H7 (cell line): Measurements from ENCODE around the gene PEAR1. TPM values are rescaled to one million over a fixed set of nuclear protein-coding genes. Genes with fewer than 3 reads are reported as not detected.

Experiments
- DNase-seq: peaks from one replicate; pipeline ENCODE4 v3.0.0; 2012
- H3K27me3 ChIP-seq: 2 replicates; pipeline ENCODE4 v1.6.0; 2011; ENCODE audit warnings: mild to moderate bottlenecking, low read length; ENCODE audit not compliant: control insufficient read depth, insufficient read depth
- H3K36me3 ChIP-seq: replicated peaks from 2 replicates; pipeline ENCODE4 v1.5.1; 2011; ENCODE audit warnings: low read length; ENCODE audit not compliant: control insufficient read depth, insufficient read depth
- H3K4me3 ChIP-seq: 2 replicates; pipeline ENCODE4 v1.5.1; 2011; ENCODE audit warnings: low read depth, mild to moderate bottlenecking, control low read depth, low read length, moderate library complexity; ENCODE audit not compliant: insufficient read depth
- total RNA-seq: library from RNA; depleted of rRNA; stranded (reverse); fragments of >200 nt; shearing (Covaris generic); gene quantifications from 2 replicates; pipeline ENCODE4 v1.2.3, GENCODE V29; 2014

The PEAR1 gene
- total RNA-seq, 1 experiment from 2014 or later, result 1.2 TPM

DNA sequence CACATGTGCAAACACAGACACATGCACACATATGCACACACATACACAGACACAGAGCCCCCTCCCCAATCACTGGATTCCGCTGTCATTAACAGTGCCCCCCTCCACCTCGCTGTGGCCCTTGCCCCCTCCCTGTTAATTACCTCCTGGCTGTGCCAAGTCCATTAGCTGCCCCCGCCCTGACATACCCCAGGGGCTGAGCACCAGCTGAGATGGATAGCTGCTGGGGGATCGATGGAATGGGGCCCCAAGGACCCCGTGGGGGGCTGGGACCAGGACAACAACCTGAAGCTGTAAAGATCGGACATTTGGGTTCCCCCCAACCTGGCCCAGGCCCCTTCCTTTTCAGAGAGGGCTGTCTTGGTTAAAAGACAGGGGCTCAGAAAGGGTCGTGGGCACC lies 9.6 kb upstream of the PEAR1 start:
- no peak for DNase-seq
- H3K4me3 ChIP-seq, result no peak overlapping the region
- no peaks in the 10 kb centered on the region for H3K36me3 ChIP-seq
- H3K27me3 ChIP-seq, result peaks cover 24% of the 10 kb centered on the region

DNA sequence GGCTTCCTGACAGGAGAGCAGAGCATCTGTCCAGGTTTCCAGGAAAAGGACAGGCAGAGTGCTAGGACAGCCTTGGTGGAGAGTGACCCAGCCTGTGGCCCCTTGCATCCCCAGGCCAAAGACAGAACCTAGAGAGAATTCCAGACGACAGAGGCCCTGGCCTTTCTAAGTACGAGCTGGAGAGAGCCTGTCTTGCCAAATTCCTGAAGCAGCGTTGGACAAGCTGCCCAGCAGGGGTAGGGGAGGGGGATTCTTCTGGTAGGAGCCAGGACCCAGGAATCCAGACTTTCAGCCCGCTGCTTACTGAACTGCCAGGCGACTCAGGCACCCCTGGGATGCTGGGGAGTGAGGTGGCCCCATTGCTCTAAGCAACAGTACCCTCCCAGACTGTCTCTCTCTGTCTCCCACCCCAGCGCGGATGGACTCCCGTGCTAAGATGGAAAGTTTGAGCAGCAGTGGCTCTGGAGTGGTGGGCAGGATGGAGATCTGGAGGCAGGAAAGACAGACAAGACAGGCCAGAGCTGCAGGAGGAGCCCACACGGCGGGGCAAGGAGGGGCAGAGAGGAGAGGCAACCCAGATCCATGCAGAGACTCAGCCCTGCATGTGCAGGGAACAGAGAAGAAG lies 8.8 kb upstream of the PEAR1 start:
- Histone ChIP-seq H3K27me3 (peaks cover 24% of the 10 kb centered on the region), H3K36me3 (no peaks in the 10 kb centered on the region), H3K4me3 (no peak overlapping the region)
- DNase-seq, result no peak

DNA sequence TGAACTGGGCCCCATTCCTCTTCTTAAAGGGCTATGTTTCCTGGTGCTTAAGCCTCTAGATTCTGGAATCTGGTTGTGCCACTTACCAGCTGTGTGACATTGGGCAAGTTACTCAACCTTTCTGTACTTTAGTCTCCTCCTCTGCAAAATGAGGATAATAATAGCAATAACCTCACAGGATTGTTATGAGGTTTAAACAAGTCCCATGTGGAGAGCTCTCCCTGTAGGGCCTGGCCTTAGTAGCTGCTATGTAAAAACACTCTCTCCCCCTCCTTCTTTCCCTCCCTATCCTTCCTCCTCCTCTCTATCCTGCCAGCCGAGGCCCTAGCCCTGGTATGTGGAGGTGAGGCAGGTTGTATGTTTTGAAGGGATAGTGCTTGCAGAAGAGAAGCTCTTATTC lies 8.2 kb upstream of the PEAR1 start:
- Histone ChIP-seq H3K4me3 (no peak overlapping the region), H3K36me3 (no peaks in the 10 kb centered on the region), H3K27me3 (peaks cover 24% of the 10 kb centered on the region)
- no peak for DNase-seq

GRCh38 chr1:156885880-156886355 lies 7.6 kb upstream of the PEAR1 start:
- no peak overlapping the region for H3K4me3 ChIP-seq

DNA sequence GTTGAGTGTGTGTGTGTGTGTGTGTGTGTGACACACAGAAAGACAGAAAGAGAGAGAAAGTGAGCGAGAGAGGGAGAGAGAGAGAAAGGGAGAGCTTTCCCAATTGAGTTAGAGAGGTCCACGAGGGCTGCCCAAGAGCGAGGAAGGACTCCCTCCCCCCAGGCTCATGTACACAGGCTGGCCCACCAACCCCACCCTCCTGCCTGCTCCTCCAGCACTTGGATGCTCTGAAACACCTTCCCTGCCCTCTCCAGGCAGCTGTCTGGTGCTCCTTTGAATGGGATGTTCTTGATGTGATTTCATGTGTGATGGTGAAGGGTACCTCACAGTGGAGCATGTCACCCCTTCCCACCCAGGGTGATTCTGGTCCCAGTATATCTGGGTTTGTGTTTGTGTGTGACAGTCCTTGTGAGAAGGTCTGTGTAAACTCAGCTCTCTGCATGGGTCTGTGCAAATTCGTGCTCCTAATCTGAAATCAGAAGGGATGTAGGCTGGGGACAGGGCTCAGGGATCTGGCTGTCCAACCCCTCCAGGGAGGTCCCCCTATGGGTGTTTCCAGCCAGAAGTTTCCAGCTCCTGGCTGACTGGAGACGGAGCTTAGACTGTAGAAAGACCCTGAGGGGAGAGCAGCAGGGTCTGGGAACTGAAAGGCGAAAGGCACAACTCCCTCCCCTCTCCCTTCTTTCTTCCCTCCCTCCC lies 6.8 kb upstream of the PEAR1 start:
- H3K27me3 ChIP-seq, result peaks cover 31% of the 10 kb centered on the region
- no peak overlapping the region for H3K4me3 ChIP-seq
- peak; percentile 62 for DNase-seq

More at GRCh38 chr1:156885880-156886355, 7.6 kb upstream of the PEAR1 start:
- no peak for DNase-seq
- peaks cover 24% of the 10 kb centered on the region for H3K27me3 ChIP-seq
- H3K36me3 ChIP-seq, result no peaks in the 10 kb centered on the region

DNA sequence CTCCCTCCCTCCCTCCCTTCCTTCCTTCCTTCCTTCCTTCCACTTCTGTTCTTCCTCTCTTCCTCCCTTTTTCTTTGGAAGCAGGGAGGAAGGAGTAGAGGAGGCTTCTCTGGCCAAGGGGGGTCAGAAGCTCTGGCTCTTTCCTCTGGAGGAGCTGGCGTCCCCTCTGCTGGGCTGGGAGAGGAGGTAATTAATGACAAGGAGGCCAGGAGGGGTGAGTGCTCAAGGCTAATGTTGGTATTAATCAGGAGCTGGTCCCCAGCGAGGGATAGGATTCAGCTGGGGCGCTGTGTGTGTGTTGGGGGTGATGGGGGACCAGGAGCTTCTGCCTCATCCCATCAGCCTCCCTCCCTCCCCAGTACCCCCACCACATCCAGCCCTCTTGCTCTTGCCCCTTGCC lies 6.2 kb upstream of the PEAR1 start:
- no peaks in the 10 kb centered on the region for H3K36me3 ChIP-seq
- peak overlapping the region; percentile 4; the same call in 1 of the 2 replicates for H3K4me3 ChIP-seq
- peaks cover 35% of the 10 kb centered on the region for H3K27me3 ChIP-seq
- peak; percentile 68 for DNase-seq

More for the DNA sequence above, 6.8 kb upstream of the PEAR1 start:
- no peaks in the 10 kb centered on the region for H3K36me3 ChIP-seq

DNA sequence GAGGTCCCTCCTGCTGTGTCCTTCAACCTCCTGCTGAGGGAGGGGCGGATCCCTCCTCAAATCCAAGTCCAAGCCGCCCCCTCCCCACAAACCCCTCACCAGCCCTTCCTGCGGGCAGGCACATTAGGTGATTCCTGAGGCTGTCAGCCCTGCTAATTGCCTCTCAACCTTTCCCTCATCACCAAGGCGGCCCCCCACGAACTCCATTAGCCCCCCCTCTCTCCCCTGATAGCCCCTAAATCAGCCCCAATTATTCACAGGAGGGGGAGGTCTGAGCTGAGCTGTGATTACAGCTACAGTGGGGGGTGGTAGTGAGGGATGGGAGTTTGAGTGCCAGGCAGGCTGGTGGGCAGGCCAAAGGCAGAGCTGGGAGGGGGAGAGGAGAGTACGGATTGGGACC lies 5.8 kb upstream of the PEAR1 start:
- H3K27me3 ChIP-seq, result peaks cover 39% of the 10 kb centered on the region
- DNase-seq, result no peak
- H3K36me3 ChIP-seq, result no peaks in the 10 kb centered on the region
- no peak overlapping the region for H3K4me3 ChIP-seq

DNA sequence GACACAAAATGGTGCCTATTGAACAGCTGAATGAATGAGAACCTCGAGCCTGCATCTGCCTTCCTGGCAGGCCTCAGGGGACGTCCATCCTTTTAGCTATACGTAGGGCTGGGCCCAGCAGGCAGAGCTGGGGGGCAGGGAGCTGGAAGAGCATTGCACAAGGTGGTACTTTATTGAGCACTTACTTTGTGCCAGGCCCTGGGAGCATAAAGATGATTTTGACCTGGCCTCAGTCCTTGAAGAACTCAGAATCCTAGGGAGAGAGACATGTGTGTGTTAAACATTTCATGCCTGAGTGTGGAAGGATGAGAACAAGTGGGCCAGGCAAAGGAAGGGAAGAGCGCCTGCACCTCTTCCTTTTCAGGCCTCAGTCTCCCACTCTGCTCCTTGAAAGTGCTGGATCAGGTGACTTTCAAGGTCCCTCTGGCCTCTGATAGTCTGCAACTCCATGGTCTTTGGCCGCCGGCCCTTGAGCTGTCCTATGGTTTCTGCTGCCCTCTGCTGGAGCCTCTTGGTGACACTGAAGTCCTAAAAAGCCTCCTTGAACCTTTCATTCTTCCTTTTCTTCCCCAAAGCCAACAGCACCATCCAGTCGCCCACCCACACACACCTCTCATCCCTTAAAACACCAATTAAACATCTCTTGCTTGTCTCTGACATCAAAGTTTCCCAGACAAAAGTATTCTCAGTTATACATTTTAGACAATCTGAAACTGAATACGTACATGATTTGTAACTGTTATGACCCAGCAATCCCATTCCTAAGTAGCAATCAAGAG lies 3.5 kb upstream of the PEAR1 start:
- peaks cover 50% of the 10 kb centered on the region for H3K27me3 ChIP-seq
- peak; percentile 91 for DNase-seq
- H3K36me3 ChIP-seq, result no peaks in the 10 kb centered on the region
- H3K4me3 ChIP-seq, result no peak overlapping the region

GRCh38 chr1:156892190-156893047 lies 1.1 kb upstream of the PEAR1 start:
- Histone ChIP-seq H3K36me3 (no peaks in the 10 kb centered on the region), H3K27me3 (peaks cover 39% of the 10 kb centered on the region), H3K4me3 (peak overlapping the region; percentile 46)
- peak; percentile 97 for DNase-seq

GRCh38 chr1:156894001-156894400 lies 483 bp downstream of the PEAR1 start:
- DNase-seq, result no peak
- Histone ChIP-seq H3K27me3 (peaks cover 36% of the 10 kb centered on the region), H3K4me3 (peak overlapping the region; percentile 46)

DNA sequence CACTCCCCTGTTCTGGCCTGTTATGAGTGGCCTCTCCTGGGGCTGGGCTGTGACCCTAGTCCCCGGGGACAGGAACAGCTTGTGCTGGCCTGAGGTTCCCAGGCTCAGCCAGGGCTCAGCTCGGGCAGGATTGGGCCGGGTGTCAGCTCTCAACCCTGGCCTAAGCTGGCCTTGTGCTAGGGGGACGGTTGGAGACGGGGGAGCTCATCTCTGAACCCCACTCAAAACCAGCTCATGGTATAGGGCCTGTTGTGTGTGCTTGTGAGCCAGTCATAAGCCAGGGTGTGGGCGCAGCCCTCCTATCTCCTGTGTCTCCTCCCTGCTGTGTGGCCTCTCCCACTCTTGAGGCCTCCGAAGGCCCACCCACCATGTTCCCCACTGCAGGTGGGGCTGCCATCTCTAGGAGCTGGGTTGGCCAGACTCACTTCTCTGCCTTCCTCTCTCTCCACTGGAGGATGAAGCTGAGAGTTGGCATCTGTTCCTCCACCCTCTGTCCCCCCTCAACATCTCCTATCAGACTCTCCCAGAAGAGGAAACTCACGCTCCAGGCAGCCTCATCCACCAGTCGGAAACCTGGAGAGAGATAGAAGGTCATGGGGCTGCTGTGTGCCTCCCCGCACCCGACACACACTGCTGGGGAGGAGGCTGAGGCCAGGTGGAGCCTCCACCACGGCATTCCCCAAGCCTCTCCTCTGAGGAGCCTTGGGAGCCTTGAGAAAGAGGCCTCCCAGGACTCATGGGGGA lies 1.4 kb downstream of the PEAR1 start:
- Histone ChIP-seq H3K27me3 (peaks cover 36% of the 10 kb centered on the region), H3K36me3 (no peaks in the 10 kb centered on the region), H3K4me3 (no peak overlapping the region)
- no peak for DNase-seq

More at GRCh38 chr1:156894001-156894400, 483 bp downstream of the PEAR1 start:
- H3K36me3 ChIP-seq, result no peaks in the 10 kb centered on the region

DNA sequence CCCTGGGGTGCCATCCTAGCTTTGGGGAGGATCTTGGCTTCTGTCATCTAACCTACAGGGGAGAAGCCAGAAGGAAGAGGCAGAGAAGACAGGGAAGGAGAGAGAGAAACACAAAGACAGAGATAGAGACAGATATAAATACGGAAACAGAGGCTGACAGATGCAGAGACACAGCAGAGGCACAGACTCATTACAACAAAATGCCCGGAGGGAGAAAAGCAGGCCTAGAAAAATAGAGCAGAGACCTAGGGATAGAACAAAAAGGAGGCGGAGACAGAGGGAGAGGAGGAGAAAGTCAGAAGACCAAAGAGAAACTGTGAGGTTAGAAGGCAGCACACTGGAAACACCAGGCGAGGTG lies 1.9 kb downstream of the PEAR1 start:
- no peak overlapping the region for H3K4me3 ChIP-seq
- DNase-seq, result no peak
- no peaks in the 10 kb centered on the region for H3K36me3 ChIP-seq
- peaks cover 36% of the 10 kb centered on the region for H3K27me3 ChIP-seq

DNA sequence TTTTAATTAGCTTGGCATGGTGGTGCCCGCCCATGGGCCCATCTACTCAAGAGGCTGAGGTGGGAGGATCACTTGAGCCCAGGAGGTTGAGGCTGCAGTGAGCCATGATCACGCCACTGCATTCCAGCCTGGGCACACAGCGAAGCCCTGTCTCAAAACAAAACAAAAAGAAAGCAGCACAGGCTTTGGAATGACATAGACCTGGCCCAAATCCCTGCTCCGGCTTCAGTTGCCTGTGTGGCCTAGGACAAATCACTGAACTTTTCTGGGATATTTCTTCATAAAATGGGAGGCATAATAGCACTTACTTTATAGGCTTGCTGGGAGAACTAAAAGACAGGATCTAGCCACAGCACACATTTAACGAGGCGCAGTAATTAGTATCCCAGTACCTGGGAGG lies 2.4 kb downstream of the PEAR1 start:
- no peak for DNase-seq
- Histone ChIP-seq H3K36me3 (no peaks in the 10 kb centered on the region), H3K27me3 (peaks cover 36% of the 10 kb centered on the region), H3K4me3 (no peak overlapping the region)
